ENCODE measurements around the gene PRKAG2.

DNA sequence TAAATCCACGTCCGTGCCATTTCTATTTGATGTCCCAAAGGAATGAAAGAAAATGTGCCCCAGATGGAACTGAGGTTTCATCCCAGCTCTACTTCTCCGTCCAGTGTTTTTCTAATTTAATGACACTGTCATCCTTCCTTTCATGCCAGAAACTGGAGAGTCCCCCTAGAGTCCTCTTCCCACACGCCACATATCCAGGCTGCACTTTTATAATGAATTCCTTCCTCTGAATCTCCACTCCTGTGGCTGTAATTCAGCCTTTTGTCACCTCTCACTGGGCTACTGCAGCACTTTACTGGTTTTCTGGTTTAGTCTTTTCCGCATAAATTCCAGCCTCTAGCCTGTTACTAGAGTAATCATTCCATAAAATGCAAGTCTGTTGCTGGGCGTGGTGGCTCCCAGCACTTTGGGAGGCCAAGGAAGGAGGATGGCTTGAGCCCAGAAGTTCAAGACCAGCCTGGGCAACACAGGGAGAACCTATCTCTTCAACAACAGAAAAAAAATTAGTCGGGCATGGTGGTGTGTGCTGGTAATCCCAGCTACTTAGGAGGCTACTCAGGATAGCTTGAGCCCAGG is 214.6 kb downstream of the PRKAG2 start:
- TF ChIP-seq, protein P1, sequence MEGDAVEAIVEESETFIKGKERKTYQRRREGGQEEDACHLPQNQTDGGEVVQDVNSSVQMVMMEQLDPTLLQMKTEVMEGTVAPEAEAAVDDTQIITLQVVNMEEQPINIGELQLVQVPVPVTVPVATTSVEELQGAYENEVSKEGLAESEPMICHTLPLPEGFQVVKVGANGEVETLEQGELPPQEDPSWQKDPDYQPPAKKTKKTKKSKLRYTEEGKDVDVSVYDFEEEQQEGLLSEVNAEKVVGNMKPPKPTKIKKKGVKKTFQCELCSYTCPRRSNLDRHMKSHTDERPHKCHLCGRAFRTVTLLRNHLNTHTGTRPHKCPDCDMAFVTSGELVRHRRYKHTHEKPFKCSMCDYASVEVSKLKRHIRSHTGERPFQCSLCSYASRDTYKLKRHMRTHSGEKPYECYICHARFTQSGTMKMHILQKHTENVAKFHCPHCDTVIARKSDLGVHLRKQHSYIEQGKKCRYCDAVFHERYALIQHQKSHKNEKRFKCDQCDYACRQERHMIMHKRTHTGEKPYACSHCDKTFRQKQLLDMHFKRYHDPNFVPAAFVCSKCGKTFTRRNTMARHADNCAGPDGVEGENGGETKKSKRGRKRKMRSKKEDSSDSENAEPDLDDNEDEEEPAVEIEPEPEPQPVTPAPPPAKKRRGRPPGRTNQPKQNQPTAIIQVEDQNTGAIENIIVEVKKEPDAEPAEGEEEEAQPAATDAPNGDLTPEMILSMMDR (IDR thresholded peaks at IDR 0.05; ENCODE audit: low read depth, low read length, missing input control), result no peak
- TF ChIP-seq TAF1 (conservative IDR thresholded peaks at IDR 0.05), result no peak
- no peak for TF ChIP-seq YY1 (IDR thresholded peaks at IDR 0.05)
- TF ChIP-seq, protein P2, sequence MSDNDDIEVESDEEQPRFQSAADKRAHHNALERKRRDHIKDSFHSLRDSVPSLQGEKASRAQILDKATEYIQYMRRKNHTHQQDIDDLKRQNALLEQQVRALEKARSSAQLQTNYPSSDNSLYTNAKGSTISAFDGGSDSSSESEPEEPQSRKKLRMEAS (IDR thresholded peaks at IDR 0.05), result no peak
- TF ChIP-seq HNF4A (conservative IDR thresholded peaks at IDR 0.05), result no peak
